Measurements from ENCODE around the gene ROR2.

DNA sequence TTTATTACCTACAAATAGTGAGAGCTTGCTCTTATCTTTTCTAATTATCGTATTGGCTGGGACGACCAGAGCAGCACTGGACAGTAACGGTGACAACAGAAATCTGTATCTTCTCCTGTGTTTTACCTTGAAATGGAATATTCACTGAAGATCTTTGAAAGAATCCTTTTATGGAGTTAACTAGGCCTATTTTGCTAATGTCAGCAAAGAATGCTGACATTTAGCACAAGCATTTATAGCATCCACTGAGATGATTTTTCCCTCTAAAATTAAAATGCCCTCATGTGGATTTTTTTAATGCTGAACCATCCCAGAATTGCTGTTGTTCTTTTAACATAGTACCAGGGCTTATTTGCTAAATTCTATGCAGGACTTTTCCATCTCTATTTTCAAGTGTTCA is 59.4 kb downstream of the ROR2 start:
- TF ChIP-seq ZNF384 (IDR thresholded peaks at IDR 0.05) (no peak), TARDBP (IDR thresholded peaks at IDR 0.05) (no peak), SP1 (IDR thresholded peaks at IDR 0.05) (no peak), LEF1 (IDR thresholded peaks at IDR 0.05; ENCODE audit: borderline replicate concordance) (no peak), BHLHE40 (IDR thresholded peaks at IDR 0.05; ENCODE audit: borderline replicate concordance) (no peak), FOXA1 (IDR thresholded peaks at IDR 0.05) (no peak), ELF4 (IDR thresholded peaks at IDR 0.05) (no peak), HDGF (IDR thresholded peaks at IDR 0.05; ENCODE audit: borderline replicate concordance) (no peak), ARNT (IDR thresholded peaks at IDR 0.05) (no peak), CTBP1 (IDR thresholded peaks at IDR 0.05; ENCODE audit: borderline replicate concordance) (no peak), NFRKB (IDR thresholded peaks at IDR 0.05) (no peak), FOXM1 (IDR thresholded peaks at IDR 0.05; ENCODE audit: borderline replicate concordance) (no peak), FOXK2 (IDR thresholded peaks at IDR 0.05) (no peak)
- TF ChIP-seq, protein P1, sequence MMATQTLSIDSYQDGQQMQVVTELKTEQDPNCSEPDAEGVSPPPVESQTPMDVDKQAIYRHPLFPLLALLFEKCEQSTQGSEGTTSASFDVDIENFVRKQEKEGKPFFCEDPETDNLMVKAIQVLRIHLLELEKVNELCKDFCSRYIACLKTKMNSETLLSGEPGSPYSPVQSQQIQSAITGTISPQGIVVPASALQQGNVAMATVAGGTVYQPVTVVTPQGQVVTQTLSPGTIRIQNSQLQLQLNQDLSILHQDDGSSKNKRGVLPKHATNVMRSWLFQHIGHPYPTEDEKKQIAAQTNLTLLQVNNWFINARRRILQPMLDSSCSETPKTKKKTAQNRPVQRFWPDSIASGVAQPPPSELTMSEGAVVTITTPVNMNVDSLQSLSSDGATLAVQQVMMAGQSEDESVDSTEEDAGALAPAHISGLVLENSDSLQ (IDR thresholded peaks at IDR 0.05): no peak

All from HEK293T (cell line).